Skin epidermis (tissue), 12 donors: Measurements from ENCODE around the gene CCNA1.

Experiments
- H3K27ac ChIP-seq, 21 experiments: fragments of 200-600 bp; sonication (generic) in 11 of 21; one replicate each; pipeline ENCODE4 v1.5.0; 2020; ENCODE audit warnings: mild to moderate bottlenecking in 3 of 21, inconsistent platforms in 2 of 21, moderate library complexity in 2 of 21
- H3K4me3 ChIP-seq, 7 experiments: fragments of 200-600 bp; sonication (generic) in 2 of 7; one replicate each; pipeline ENCODE4 v1.5.0; 2020; ENCODE audit warnings: inconsistent platforms in 2 of 7, mild to moderate bottlenecking in 2 of 7, moderate library complexity in 1 of 7

Gene CCNA1

GRCh38 chr13:36432106-36432544 lies at the start of gene CCNA1:
CCNA1 (plus strand) TSS chr13:36432495; CDS start chr13:36433057, 562 bp downstream.
- Histone ChIP-seq H3K27ac (no peak within 1 kb of the TSS), H3K4me3 (peak within 1 kb of the TSS; percentile 25 to 41 (median 33))

DNA sequence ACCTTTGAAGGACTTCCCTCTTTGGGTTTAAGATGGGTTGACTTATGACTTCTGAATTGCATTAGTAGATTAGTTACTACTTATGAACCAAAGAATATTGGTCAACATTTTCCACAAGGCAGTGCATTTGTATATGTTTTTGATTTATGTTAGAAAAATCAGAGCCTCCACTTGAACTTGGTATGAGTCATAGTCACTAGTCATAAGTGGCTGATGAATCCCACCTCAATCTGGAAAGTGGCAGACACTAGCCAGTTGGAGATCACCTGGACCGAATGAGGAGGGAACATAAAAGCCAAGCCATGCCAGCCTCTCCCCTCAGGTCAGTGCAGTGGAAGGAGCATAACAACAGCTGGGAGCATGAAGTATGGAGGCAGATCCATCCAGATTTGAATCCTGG lies 46.8 kb upstream of the CCNA1 start:
- Histone ChIP-seq H3K27ac (no peak overlapping the region), H3K4me3 (no peak overlapping the region)

DNA sequence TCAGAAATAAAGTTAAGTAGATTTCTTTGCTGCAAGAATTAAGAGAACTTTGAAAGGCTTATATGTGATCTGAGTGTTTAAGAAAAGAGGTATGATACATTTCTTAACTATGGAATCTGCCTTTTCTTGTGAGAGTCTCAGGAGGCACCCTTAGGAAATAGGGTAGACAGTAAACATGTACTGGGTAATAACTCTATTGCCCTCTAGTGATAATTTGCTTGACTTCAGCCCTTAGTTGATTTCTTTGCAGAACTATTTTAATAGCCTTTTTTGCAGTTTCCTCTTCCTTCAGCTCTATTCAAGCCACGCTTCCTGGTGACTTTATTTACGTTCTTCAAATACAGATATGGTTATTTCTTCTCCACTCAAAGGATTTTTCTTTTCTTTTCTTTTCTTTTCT lies 37.0 kb upstream of the CCNA1 start:
- Histone ChIP-seq H3K4me3 (no peak overlapping the region), H3K27ac (no peak overlapping the region)

DNA sequence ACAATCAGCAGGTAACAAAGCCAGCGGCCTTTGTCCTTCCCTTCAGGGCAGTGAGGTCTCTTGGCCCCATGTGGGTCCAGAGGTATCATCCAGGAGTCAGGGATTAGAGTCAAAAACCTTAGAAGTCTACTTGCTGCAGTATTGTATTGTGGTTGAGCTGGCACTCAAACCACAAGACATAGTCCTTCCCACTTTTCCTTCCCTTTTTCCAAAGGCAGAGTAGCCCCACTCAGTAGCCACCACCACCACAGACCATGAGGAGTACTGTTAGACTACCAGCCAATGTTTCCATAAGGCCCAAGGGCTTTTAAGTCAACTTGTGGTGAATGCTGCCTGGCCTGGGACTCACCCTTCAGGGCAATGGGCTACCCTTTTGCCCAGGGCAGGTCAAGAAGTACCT lies 27.1 kb upstream of the CCNA1 start:
- no peak overlapping the region for H3K27ac ChIP-seq
- no peak overlapping the region for H3K4me3 ChIP-seq

DNA sequence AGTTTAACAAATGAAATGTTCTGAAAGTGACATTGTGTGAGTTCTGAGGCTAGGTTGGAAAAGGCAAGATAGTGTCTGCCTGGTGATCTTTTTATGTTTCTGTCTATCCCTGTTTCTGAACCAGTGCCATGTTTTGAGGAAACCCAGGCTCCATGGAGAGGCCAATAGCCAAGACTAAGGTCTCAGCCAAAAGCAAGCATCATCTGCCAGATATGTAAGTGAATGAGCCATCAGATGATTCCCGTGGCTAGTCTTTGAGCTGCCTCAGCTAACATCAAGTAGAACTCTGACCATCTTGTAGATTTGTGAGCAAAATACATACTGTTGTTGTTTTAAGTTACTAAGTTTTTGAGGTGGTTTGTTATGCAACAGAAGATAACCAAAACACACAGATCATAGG lies 19.6 kb upstream of the CCNA1 start:
- no peak overlapping the region for H3K27ac ChIP-seq
- H3K4me3 ChIP-seq, result no peak overlapping the region

DNA sequence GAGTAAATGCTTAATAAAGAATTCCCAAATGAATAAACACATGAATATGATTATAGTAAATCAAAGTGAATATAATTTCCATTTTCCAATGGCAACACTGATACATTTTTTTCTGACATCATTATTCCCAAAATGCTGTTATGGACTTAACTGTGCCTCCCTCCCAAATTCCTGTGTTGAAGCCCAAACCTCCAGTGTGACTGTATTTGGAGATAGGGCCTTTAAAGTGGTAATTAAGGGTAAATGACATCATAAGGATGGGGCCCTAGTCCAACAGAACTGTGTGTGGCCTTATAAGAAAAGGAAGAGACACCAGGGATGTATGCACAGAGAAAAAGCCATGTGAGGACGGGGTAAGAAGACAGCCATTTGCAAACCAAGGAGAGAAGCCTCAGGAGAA lies 19.1 kb upstream of the CCNA1 start:
- Histone ChIP-seq H3K27ac (no peak overlapping the region), H3K4me3 (no peak overlapping the region)

DNA sequence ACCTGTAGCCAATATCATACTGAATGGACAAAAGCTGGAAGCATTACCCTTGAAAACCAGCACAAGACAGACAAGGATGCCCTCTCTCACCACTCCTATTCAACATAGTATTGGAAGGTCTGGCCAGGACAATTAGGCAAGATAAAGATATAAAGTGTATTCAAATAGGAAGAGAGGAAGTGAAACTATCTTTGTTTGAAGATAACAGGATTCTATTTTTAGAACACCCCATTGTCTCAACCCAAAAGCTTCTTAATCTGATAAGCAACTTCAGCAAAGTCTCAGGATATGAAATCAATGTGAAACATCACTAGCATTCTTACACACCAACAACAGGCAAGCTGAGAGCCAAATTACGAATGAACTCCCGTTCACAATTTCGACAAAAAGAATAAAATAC lies 17.8 kb upstream of the CCNA1 start:
- Histone ChIP-seq H3K27ac (no peak overlapping the region), H3K4me3 (no peak overlapping the region)

- H3K4me3 ChIP-seq, result no peak overlapping the region
- H3K27ac ChIP-seq, result peak overlapping the region in 1 of 21 experiments; percentile 48
Observed at GRCh38 chr13:36417331-36417730, 15.0 kb upstream of the CCNA1 start.

- no peak overlapping the region for H3K4me3 ChIP-seq
- H3K27ac ChIP-seq, result peak overlapping the region in 1 of 21 experiments; percentile 48
Observed at GRCh38 chr13:36418022-36418805, 14.1 kb upstream of the CCNA1 start.

DNA sequence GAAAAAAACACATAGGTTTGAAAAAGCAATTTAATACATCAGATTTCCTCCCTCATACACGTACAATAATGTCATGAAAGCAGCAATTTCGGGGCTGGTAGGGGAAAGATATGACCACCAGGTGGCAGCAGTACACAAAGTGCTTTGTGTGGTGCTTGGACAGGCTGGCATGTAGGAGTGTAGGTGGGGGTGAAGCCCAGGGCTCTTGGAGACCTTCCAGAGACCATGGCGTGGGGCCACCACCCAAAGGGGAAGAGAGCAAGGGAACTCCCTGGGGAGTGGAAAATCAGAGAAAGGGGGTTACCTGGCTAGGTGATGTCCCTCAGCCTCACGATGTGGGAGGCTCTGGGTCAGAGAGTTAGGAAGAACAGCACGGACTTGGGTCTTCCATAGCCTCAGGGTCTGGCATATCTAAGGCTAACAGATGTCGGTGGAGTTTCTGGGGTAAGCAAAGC lies 11.8 kb upstream of the CCNA1 start:
- no peak overlapping the region for H3K27ac ChIP-seq
- H3K4me3 ChIP-seq, result no peak overlapping the region

DNA sequence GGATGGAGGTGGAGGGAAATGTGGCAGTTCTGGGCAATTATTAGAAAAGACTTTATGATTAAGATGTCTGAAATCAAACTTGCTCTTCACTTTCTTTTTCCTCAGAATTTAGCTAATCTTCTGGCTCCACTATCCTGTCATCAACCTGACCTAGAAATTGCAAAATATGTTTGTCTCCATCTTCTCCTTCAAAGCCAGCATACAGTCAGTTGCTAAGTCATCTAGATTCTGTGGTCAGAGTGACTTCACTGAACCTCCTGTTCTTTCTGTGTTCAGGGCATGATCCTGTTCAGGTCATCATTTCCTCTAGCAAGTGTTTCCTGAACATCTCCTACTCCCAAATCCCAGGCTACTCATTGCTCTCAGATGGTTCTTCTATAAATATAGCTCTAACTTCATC lies 10.8 kb upstream of the CCNA1 start:
- no peak overlapping the region for H3K4me3 ChIP-seq
- H3K27ac ChIP-seq, result no peak overlapping the region

GRCh38 chr13:36428086-36428485 lies 4.2 kb upstream of the CCNA1 start:
- Histone ChIP-seq H3K27ac (no peak overlapping the region), H3K4me3 (no peak overlapping the region)

DNA sequence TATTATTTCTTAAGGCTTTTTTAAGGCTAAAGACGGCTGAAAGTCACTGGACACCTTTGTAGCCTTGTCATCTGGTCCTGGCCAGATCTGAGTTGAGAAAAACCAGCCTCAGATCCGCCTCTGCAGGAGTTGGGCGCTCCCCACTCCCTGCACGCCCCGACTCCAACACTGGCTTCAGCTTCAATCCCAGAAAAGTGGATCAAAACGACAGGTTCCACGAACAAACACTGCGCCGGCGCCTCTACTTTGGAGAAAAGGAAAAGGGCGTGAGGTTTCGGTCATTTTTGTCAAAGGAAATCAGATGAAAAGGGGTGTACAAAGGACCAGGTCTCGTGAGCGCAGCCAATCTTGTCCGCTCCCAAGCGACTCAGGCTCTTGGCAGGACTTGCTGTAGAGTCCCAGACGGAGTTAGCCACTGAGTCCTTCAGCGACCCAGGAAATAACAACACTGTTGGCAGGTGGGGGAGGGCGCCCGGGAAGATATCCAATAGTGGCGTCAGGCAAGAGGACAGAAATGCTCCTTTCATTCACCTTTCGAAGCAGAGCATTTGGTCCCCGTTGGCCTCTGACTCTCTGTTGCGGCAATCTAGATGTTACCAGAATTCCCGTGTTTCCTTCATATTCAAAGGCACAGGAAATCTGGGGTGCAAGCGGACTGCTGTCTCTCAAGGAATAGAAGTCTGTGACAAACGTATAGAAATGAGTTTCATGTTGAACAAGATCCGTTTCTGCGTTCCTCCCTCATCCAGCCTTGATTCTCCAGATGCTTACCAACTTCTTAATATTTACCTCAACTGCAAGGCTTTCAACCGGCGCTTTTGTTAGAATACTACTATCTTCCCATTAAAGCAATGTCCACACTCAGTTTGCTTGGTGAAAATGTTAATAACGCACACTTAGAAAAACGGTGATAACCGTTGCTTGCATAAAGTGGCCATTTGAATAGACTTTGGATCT lies 1.8 kb upstream of the CCNA1 start:
- H3K4me3 ChIP-seq, result no peak overlapping the region

GRCh38 chr13:36431204-36432105 lies 840 bp upstream of the CCNA1 start:
- Histone ChIP-seq H3K4me3 (peak overlapping the region; percentile 25 to 41 (median 33)), H3K27ac (no peak overlapping the region)

More for the DNA sequence above, 1.8 kb upstream of the CCNA1 start:
- no peak overlapping the region for H3K27ac ChIP-seq

GRCh38 chr13:36436811-36437210 lies 4.5 kb downstream of the CCNA1 start:
- H3K4me3 ChIP-seq, result no peak overlapping the region
- no peak overlapping the region for H3K27ac ChIP-seq

GRCh38 chr13:36438594-36439483 lies 6.5 kb downstream of the CCNA1 start:
- Histone ChIP-seq H3K27ac (no peak overlapping the region), H3K4me3 (no peak overlapping the region)

DNA sequence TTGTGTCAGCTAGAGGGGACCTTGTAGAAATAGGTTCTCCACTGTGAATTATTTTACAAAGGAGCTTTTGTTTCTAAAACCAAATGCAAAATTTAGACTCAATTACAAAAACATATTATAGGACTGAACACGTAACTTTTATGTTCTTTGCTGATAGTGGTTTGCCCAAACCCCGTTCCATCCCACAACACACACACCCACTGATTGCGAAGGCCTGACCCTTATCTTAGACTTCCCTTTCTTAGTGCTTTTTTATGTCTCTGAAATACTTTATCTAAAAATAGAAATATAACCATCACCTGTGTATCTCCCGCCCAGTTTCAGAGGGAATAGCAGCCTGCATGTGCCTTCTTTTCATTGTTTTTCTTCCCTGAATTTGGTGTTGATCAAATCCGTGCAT lies 13.0 kb downstream of the CCNA1 start:
- Histone ChIP-seq H3K4me3 (no peak overlapping the region), H3K27ac (no peak overlapping the region)

DNA sequence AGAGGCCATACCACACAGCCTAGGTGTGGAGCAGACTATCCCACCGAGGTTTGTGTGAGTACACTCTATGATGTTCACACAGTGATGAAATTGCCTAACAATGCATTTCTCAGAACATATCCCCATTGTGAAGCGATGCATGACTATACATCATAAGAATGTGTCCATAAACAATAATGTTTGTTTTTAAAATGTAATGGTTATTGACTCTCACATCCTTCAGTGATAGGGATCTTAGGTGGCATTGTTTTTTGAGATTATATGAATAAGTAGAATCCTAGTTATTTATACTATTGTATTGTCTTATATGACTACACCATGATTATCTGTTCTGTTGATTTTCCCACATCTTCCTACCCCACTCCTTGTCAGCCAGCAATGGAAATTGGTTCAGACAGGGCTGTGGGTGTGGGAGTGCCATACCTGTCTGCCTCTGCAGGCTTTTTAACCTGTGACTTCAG lies 13.6 kb downstream of the CCNA1 start:
- no peak overlapping the region for H3K4me3 ChIP-seq
- H3K27ac ChIP-seq, result no peak overlapping the region

- Histone ChIP-seq H3K27ac (no peak overlapping the region), H3K4me3 (no peak overlapping the region)
Observed at GRCh38 chr13:36447501-36447900, 15.2 kb downstream of the CCNA1 start.
